Adipocyte (in vitro differentiated cells): ENCODE data around the gene ABCE1.
"Not testable (repeated sequence)": the region's sequence is repeated elsewhere in the genome, so short reads cannot be mapped to it uniquely, and the experiment has no call there.

ENCODE experiments used
- DNase-seq: peaks from one replicate; pipeline ENCODE4 v3.0.0-alpha.2; 2015; ENCODE audit warnings: low read depth
- H3K27me3 ChIP-seq: replicated peaks from 2 replicates; pipeline ENCODE4 v1.7.0; 2013; ENCODE audit warnings: mild to moderate bottlenecking, low read length, moderate library complexity; ENCODE audit not compliant: control insufficient read depth, insufficient read depth
- H3K36me3 ChIP-seq: 2 replicates; pipeline ENCODE4 v1.7.0; 2013; ENCODE audit warnings: low read length, mild to moderate bottlenecking, moderate library complexity; ENCODE audit not compliant: control insufficient read depth, insufficient read depth, severe bottlenecking
- H3K4me1 ChIP-seq: 2 replicates; pipeline ENCODE4 v1.7.0; 2013; ENCODE audit warnings: mild to moderate bottlenecking, low read length, moderate library complexity; ENCODE audit not compliant: control insufficient read depth, insufficient read depth
- H3K4me3 ChIP-seq: 2 replicates; pipeline ENCODE4 v1.7.0; 2013; ENCODE audit warnings: mild to moderate bottlenecking, low read length, moderate library complexity
- H3K9ac ChIP-seq: 2 replicates; pipeline ENCODE4 v1.7.0; 2013; ENCODE audit warnings: mild to moderate bottlenecking, low read length, moderate library complexity
- H3K9me3 ChIP-seq: 2 replicates; pipeline ENCODE4 v1.7.0; 2013; ENCODE audit warnings: mild to moderate bottlenecking, low read length, moderate library complexity; ENCODE audit not compliant: control insufficient read depth

Gene ABCE1

DNA sequence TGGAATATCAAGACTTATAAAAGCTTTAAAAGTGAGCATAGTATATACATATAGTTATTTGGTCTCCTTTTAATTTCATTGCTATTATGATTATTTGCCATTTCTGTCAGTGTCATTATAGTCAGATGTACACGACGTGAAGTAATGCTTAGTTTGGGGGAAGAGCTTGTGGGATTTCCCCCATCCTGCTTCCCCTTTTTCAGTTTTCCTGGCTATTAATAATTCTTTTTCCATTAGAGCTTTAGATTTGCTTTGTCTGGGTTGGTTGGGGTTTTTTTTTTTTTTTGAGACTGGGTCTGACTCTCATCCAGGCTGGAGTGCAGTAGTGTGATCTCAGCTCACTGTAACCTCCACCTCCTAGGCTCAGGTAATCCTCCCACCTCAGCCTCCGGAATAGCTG lies 5.4 kb downstream of the ABCE1 start:
- H3K4me1 ChIP-seq: peaks cover 23% of the 10 kb centered on the region
- no peak overlapping the region for H3K9ac ChIP-seq
- no peak overlapping the region for H3K4me3 ChIP-seq
- DNase-seq: no peak
- H3K36me3 ChIP-seq: peaks cover 43% of the 10 kb centered on the region
- no peaks in the 10 kb centered on the region for H3K27me3 ChIP-seq
- H3K9me3 ChIP-seq: no peaks in the 10 kb centered on the region

DNA sequence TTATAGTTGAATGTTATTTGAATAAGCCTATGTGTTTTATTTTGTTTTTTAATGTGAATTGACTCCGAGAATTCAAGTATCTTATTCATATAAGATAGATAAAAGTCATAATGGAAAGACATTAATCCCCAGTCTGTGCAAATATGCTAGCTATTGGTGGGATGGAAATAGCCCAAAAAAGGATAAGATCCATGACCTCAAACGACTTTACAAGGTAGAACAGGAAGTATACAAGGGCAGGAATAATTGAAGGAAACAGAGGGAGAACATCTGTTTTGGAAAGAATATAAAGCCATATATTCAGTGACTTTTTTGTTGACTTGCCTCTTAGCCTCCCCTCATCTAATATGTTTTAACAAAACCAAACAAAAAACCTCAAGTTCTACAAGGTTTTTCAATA lies 9.0 kb downstream of the ABCE1 start:
- Histone ChIP-seq H3K36me3 (peaks cover 78% of the 10 kb centered on the region), H3K9ac (no peak overlapping the region), H3K27me3 (no peaks in the 10 kb centered on the region), H3K4me3 (no peak overlapping the region), H3K9me3 (no peaks in the 10 kb centered on the region), H3K4me1 (no peaks in the 10 kb centered on the region)
- no peak for DNase-seq

DNA sequence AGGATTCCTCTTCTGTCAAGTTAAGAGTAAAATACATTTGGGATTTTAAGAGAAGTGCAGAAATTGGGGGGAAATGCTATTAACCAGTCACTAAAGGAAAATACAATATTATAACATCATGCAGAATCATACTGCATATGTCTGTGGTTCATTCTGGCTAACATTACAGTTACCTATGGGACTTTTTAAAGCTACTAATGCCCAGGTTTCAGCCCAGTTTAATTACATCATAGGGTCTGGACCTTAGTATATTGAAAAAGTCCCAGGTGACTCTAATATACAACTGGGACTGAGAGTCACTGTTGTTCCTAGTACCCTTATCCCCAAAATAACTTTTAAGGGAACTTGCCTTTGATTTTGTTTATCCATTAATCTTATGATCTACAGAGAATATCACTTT lies 10.0 kb downstream of the ABCE1 start:
- Histone ChIP-seq H3K27me3 (no peaks in the 10 kb centered on the region), H3K9me3 (no peaks in the 10 kb centered on the region), H3K36me3 (peaks cover 88% of the 10 kb centered on the region), H3K4me1 (no peaks in the 10 kb centered on the region), H3K4me3 (no peak overlapping the region), H3K9ac (no peak overlapping the region)
- no peak for DNase-seq

GRCh38 chr4:145125396-145125795 lies 27.3 kb downstream of the ABCE1 start:
- Histone ChIP-seq H3K9me3 (no peaks in the 10 kb centered on the region), H3K27me3 (no peaks in the 10 kb centered on the region), H3K4me3 (no peak overlapping the region), H3K4me1 (peaks cover 5% of the 10 kb centered on the region), H3K36me3 (peaks cover 96% of the 10 kb centered on the region), H3K9ac (no peak overlapping the region)
- no peak for DNase-seq

- H3K36me3 ChIP-seq: peaks cover 57% of the 10 kb centered on the region
- no peak overlapping the region for H3K4me3 ChIP-seq
- no peak overlapping the region for H3K9ac ChIP-seq
- no peak for DNase-seq
- H3K4me1 ChIP-seq: peaks cover 28% of the 10 kb centered on the region
- H3K27me3 ChIP-seq: no peaks in the 10 kb centered on the region
- H3K9me3 ChIP-seq: no peaks in the 10 kb centered on the region
These were observed 32.0 kb downstream of the ABCE1 start for GRCh38 chr4:145130130-145130529.

GRCh38 chr4:145130788-145131399 lies 32.8 kb downstream of the ABCE1 start:
- peak overlapping the region; percentile 14 for H3K9ac ChIP-seq
- peaks cover 28% of the 10 kb centered on the region for H3K4me1 ChIP-seq
- H3K36me3 ChIP-seq: peaks cover 57% of the 10 kb centered on the region
- no peaks in the 10 kb centered on the region for H3K27me3 ChIP-seq
- DNase-seq: peak; percentile 74
- H3K9me3 ChIP-seq: no peaks in the 10 kb centered on the region
- peak overlapping the region; percentile 39 for H3K4me3 ChIP-seq

GRCh38 chr4:145131848-145132247 lies 33.7 kb downstream of the ABCE1 start:
- peaks cover 28% of the 10 kb centered on the region for H3K4me1 ChIP-seq
- H3K27me3 ChIP-seq: no peaks in the 10 kb centered on the region
- H3K9me3 ChIP-seq: no peaks in the 10 kb centered on the region
- H3K9ac ChIP-seq: no peak overlapping the region
- no peak overlapping the region for H3K4me3 ChIP-seq
- peaks cover 49% of the 10 kb centered on the region for H3K36me3 ChIP-seq
- no peak for DNase-seq

DNA sequence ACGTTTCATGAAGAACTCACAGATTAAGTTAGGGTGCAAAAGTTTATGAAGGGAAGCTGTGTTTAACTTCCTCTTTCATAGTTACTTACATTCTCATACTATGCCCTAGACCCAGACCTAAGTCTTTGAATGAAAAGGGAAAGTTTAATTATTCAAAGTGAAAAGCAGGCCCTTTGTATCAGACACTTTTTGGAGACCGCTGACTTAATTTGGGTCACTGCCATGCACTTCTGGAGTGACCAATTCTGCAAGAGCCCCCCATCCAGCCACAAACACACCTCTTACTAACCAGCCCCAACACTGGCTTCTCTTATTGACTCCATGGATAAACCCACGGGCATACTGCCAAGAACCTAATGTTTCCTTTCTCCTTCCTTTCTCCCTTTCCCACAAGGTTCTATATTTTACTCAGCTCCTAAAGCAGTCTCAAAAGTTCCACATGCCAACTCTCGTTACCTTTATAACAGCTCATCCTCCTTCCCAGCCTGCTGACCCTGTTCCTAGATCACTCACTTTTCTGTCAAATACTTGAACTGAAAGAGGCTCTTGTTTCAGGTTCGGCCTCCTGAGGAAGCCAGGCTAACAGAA lies 34.5 kb downstream of the ABCE1 start:
- DNase-seq: no peak
- Histone ChIP-seq H3K4me1 (peaks cover 28% of the 10 kb centered on the region), H3K36me3 (peaks cover 49% of the 10 kb centered on the region), H3K27me3 (no peaks in the 10 kb centered on the region), H3K9me3 (no peaks in the 10 kb centered on the region), H3K4me3 (no peak overlapping the region), H3K9ac (no peak overlapping the region)

DNA sequence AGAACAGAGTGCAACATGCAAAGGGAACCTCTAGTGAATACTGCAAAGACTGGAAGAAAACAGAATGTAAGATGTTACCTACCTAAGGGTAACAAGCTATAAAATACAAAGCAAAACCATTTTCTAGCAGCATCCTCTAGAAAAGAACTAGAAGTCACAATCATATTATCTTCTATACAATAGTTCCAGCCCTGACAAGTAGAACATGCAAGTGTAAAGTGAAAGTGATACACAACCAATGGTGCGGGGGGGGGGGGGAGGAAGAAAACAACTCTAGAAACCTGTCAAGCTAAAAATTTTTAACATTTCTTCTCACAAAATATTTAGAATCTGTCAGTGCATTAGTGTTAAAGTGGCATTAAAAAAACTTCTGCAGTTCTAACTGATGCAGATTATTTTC lies 38.1 kb downstream of the ABCE1 start:
- not testable (repeated sequence) for H3K27me3 ChIP-seq, DNase-seq, H3K9ac ChIP-seq, H3K9me3 ChIP-seq, H3K4me3 ChIP-seq
- Histone ChIP-seq H3K4me1 (peaks cover 16% of the 10 kb centered on the region), H3K36me3 (peaks cover 57% of the 10 kb centered on the region)

GRCh38 chr4:145148980-145149379 lies 50.9 kb downstream of the ABCE1 start:
- Histone ChIP-seq H3K9me3 (no peaks in the 10 kb centered on the region), H3K9ac (no peak overlapping the region), H3K4me3 (no peak overlapping the region), H3K27me3 (no peaks in the 10 kb centered on the region), H3K4me1 (no peaks in the 10 kb centered on the region), H3K36me3 (peaks cover 95% of the 10 kb centered on the region)
- DNase-seq: no peak

DNA sequence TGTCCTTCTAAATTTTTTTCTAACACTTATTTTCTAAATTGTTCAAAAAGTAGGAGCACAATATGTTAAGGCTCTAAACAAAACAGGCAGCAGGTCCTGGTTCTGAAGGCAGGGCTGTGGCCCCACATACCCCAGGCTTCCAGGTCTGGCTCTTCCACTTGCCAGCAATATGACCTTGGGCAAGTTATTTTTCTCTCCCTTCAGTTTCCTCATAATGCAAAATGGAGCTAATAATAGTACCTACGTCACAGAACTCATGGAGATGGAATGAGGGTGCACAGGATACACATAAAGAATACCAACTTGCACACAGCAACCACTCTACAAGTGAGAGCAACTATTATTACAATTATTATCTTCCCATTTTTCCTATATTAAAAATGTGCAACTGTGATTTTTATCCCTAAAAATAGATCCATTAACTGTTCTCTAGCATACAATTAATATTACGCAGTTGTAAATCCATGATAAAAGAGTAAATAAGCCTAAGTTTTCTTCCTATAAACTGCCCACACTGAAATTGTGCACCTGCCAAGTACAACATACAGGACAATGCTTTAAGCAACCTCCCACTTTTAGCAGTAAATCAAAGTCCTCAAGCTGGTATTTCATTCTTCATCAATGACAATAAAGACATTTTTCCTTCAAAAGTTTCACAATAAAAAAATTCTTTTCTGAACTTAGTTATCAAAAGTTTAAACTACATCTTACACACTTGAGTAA lies 55.2 kb downstream of the ABCE1 start:
- no peaks in the 10 kb centered on the region for H3K27me3 ChIP-seq
- no peaks in the 10 kb centered on the region for H3K9me3 ChIP-seq
- no peaks in the 10 kb centered on the region for H3K4me1 ChIP-seq
- H3K9ac ChIP-seq: no peak overlapping the region
- DNase-seq: no peak
- H3K36me3 ChIP-seq: peaks cover 83% of the 10 kb centered on the region
- no peak overlapping the region for H3K4me3 ChIP-seq
